ENCODE results near the gene TMOD2.

- no peak for TF ChIP-seq CTCF (IDR thresholded peaks at IDR 0.05; ENCODE audit: low read depth, low read length)
- TF ChIP-seq POLR2A (IDR thresholded peaks at IDR 0.05; ENCODE audit: extremely low read depth, insufficient read length): no peak
- TF ChIP-seq, protein P1, sequence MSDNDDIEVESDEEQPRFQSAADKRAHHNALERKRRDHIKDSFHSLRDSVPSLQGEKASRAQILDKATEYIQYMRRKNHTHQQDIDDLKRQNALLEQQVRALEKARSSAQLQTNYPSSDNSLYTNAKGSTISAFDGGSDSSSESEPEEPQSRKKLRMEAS (IDR thresholded peaks at IDR 0.05; ENCODE audit: low read depth, low read length): no peak
- no peak for TF ChIP-seq MYC (IDR thresholded peaks at IDR 0.05; ENCODE audit: low read depth, low read length)
These were observed 77.4 kb downstream of the TMOD2 start for GRCh38 chr15:51828621-51829375.
